Suppressor macrophage (primary cell): ENCODE data around the gene SPATA31D4.
"Not testable (repeated sequence)": the region's sequence is repeated elsewhere in the genome, so short reads cannot be mapped to it uniquely, and the experiment has no call there.

Source experiments
- DNase-seq, 4 experiments: peaks; one replicate each; pipeline ENCODE4 v3.0.0-alpha.2; 2020 to 2022
- total RNA-seq, 17 experiments: gene quantifications; one replicate each; lab custom pipeline; 2026; ENCODE audit warnings: mixed read lengths in 6 of 17, inconsistent platforms in 3 of 17; lab: John Stamatoyannopoulos, UW

Gene SPATA31D4
- 0 to 0.33 (median 0) reads per million in 17 experiments for total RNA-seq

DNA sequence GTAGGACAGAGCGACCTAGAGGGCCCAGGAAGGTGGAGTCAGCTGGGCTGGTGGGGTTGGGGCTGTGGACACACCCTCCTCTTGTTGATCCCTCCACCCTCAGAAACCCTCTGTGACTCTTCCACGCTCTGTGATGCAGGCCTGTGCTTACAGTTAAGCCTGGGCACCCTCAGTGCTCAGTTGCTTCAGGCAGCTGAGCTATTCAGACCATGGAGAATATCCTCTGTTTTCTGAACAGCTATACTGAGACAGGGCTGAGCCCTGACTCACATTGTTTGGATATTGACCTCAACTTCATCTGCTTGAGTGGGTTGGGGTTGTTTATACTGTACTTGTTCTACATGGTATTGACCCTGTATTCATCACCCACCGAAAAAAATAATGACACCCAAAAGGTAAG is at the start of gene SPATA31D4:
SPATA31D4 (plus strand) TSS at position 124 of the 400 bp plus-strand sequence; CDS start at position 210, 86 bp downstream.
- not testable (repeated sequence) for DNase-seq

DNA sequence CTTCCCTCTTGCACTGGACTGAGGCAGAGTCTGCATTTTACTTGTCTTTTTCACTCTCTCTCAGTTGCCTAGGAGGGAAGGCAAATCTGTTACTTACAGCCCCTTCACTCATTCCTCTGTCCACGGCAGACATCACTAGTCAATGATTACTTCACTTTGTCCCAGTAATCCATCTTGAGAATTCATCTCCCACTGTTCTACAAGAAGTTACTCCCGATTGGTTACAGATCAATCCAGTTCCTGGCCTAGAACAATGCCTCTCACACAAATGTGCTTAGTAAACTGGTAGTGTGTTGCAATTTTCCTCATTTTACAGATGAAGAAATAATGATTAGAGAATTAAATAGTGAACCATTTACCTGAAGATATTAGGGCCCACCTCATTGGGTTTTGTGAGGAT is 49.7 kb upstream of the SPATA31D4 start:
- DNase-seq: no peak

DNA sequence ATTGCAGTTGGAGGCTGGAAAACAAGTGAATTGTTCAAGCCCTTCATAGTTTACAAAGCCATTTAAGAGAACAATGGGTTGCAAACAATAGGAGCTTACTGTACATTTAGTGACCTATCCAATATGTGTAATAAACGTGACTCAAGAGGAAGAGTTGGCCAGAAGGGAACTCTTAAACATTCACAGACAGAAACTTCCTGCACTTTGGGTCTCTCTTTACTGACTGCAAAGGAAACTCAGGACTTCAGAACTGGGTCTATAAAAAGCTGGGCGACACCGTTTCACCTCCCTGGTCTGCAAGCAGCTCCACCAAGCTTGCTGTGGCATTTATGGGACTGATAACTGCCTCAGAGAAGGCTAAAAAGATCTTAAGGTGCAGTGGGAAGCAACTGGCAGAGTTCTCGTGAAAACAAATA is 48.7 kb upstream of the SPATA31D4 start:
- no peak for DNase-seq

DNA sequence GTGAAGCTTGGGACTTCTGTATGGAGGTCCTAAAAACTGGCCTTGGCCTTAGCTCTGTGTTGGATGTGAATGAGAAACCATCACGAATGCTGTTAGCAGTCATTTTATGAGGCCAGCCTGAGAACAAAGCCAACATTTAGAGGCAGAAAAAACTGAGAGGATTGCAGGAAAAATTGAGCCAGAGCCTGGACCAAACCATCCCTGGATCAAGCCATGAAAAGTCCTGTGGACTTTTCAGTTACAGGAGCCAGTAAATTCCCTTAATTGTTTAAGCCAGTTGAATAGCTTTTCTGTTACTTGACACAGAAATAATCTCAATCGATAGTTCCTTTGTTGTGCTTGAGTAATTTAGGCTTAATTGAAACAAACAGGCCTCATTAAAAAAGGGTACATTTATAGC is 42.6 kb upstream of the SPATA31D4 start:
- DNase-seq: no peak

DNA sequence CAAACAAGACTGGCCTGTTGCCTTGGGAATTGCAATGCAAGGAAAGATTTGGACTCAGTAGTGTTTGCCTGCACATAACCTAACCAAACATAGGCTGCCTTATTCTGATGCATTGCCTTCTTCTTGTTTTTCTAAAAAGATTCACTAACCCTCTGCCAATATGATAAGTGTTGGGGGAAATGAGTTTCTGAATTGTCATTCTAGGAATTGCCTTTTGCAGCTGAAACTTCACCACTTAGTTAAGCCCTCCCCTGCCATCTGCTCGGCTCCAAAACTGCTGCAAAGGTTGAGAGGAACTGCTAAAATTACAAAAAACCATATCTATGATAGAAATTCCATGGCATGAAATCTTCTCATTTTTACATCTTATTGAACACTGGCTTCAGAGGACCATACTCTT is 41.6 kb upstream of the SPATA31D4 start:
- DNase-seq: no peak

DNA sequence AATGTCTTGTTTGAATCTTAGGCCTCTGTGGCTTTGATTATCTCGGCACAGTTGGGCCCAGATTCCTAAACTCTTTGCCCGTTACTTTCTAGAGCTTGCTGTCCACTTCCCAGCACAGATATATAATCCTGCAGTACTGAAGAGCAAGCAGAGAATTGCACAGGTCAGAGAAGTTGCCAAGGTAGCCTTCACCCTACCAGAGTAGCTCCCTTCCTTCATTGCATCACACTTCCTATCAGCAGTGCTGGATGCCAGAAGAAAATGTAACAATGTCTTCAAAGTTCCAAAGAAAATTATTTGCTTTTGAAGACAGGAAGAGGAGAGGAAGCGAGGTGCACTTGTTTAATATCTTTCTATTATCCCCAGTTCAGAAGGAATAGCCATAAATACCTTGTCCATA is 38.1 kb upstream of the SPATA31D4 start:
- no peak for DNase-seq

DNA sequence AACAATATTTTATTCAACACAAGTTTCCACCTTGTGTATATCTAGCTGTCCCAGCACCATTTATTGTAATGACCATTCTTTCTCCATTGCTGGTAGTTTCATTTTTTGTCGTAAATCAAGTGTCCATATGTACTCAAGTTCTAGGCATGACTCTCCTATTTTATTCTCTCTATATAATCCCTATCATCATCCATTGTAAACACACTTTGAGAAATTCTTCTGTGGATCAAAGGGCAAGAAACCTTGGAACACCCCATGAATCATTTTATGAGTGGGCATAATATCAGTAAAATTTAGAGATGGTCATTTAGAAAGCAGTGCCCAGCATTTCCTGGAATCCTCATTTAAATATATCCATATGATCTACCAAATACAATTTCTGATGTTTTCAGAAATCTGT is 35.8 kb upstream of the SPATA31D4 start:
- DNase-seq: no peak

DNA sequence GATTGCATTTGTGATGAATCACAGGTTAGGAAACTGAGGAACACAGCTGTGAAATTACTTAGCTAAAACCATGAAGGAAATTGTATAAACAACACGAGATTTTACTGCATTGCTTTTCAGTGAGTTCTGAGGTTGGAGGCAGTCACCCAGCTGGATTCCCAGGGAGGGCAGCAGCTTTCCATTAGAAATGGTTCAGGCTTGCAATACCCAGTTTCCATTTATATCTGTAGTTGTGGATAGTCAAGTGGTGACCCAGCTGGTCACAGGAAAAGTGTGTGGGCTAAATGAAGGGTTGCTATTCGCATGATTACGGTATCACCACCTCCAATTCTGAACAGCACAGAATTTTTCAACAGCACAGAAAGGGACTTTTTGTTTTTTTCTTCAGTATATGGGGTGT is 34.3 kb upstream of the SPATA31D4 start:
- peak in 1 of 4 experiments; percentile 3 for DNase-seq

DNA sequence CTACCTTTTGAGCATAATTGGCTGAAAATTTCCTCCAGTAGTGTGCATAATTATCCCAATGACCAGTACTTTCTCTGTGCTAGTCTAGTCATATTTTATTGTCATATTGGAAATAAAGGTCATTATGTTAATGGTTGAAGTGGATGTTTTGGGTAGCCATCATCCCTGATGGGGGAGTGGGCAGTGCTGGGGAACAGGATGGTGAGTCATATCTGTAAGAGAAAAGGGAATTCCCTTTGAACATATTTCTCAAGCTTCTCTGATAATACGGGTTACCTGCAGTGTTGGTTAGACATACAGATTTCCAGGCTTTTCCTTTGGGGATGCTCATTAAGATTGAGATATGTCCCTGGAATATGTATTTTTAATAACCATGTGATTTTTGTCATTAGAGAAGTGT is 33.3 kb upstream of the SPATA31D4 start:
- DNase-seq: no peak

DNA sequence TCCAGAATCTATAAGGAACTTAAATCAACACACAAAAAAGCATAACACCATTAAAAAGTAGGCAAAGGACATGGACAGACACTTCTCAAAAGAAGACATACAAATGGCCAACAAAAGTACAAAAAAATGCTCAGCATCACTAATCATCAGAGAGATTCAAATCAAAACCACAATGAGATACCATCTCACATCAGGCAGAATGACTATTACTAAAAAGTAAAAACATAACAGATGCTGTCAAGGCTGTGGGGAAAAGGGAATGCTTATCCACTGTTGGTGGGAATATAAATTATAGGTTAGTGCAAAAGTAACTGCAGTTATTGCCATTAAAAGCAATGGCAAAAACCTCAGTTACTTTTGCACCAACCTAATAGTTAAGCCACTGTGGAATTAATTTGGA is 32.2 kb upstream of the SPATA31D4 start:
- DNase-seq: no peak

DNA sequence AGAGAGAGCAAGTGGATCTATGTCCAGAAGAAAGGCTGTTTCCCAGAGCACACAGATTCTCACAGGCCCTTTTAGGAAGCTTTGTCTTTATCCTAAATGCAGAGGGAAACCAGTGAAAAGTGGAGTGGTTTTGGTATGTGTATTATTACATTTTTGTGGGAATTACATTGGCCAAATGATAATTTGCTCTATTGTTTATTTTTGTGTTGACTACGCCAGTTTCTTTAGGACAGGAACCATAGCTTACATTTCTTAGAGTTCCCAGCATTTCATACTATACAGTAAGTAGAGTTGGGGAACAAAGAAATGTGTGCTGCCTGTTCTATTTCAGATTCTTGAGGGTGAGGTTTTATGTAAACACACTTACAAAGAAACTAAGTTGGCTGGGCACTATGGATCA is 29.4 kb upstream of the SPATA31D4 start:
- DNase-seq: no peak

DNA sequence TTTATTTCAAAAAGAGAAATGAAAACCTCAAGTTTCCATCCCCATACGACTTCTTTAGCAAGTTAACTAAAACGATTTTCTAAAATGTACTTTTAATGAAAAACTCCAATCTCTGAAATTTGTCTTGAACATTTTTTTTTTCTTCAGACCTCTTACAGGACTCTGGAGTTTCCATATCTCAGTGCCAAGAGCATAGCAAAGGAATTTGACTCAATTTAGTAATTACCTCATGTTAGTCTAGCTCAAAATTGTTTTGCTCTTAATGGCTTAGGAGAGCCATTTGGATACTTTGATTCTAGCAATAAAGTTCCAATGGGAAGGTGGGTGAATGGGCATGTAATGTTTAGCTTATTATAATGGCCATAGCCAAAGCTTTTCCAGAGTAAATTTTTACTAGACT is 26.0 kb upstream of the SPATA31D4 start:
- no peak for DNase-seq

DNA sequence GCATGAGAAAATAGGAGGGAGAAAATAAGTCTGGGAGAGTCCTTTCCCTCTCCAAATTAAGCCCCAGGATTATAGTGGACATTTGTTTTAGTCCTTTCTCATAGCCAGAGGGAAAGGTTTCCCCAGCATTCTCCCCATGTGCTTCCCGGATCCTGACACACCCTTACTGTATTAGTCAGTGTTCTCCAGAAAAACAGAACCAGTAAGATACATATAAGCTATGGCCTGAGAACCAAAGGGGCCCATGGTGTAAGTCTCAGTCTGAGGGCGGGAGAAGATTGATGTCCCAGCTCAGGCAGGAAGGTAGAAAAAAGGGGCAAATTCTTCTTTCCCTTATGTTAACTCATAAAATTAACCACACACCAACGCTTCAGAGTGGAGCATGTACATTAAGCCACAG is 25.6 kb upstream of the SPATA31D4 start:
- DNase-seq: no peak

DNA sequence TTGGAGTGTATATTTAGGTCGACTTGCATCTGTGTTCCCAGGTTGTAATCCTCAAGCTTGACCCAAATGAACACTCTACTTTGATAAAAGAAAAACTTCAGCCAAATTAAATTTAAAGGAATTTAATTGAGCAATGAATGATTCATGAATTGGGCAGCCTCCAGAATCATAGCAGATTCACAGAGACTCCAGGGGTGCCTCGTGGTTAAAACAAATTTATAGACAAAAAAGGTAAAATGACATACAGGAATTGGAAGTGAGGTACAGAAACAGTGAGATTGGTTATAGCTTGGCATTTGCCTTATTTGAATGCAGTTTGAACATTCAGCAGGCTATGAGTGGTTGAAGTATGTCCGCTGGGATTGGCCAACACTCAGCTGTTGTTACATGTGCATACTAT is 21.6 kb upstream of the SPATA31D4 start:
- no peak for DNase-seq

DNA sequence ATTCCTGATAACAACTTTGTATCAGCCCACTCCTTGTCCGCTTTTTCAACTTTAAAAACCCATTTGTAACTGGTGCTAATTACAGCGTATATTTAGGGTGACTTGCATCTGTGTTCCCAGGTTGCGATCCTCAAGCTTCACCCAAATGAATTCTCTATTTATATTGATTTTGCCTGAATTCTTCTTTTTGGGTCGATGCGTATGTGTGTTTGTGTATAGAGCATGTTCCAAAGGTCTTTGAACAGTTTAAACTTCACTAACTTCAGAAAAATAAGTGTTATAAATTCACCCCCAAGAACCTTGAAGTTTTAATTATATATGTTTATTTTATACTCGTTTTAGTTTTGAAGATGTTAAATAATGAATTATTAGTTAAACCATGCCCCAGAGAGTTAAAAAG is 16.1 kb upstream of the SPATA31D4 start:
- no peak for DNase-seq

DNA sequence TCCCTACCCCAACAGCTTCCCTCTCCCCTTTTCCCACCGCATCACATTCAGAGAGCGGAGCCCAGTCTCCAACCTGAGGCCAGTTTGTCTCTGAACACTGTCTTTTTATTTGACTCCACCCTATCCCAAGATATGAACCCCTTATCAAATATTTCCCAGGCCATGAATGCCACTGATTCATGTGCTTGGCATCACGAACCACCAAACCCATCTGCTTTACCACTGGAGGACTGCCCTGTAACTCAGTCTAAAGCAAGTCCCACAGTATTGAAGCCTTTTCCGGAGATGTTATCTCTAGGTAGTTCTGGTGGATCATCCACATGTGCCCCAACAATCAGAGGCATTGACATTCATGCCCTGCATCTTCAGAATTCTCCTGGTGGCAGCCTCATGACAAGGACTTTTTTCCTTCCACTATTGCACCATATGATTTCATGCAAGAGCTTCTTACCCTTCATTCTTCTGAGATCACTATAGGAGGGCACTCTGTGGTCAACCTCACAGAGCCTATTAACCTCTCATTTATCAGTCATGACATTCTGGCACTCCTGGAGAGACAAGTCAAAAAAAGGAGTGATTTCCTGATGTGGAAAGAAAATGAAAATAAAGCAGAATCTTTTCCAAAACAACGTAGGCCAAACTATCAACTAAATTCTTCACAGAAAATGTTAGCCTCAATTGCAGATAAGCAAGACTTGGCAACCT is 12.3 kb upstream of the SPATA31D4 start:
- DNase-seq: no peak

DNA sequence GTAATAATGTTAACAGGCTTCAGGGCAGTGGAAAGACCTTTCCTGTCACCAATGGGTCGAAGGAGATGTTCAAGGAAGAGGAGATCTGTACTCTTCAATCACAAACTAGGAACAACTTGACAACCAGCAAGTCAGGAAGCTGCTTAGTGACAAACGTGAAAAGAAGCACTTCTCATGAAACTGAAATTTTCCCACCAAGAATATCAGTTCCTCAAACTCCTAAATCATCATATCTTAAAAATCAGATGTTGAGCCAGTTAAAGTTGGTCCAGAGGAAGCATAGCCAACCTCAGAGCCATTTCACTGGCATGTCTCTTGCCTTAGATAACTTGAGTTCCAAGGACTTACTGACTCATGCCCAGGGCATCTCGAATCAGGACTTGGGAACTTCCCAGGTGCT is 9.7 kb upstream of the SPATA31D4 start:
- DNase-seq: not testable (repeated sequence)

DNA sequence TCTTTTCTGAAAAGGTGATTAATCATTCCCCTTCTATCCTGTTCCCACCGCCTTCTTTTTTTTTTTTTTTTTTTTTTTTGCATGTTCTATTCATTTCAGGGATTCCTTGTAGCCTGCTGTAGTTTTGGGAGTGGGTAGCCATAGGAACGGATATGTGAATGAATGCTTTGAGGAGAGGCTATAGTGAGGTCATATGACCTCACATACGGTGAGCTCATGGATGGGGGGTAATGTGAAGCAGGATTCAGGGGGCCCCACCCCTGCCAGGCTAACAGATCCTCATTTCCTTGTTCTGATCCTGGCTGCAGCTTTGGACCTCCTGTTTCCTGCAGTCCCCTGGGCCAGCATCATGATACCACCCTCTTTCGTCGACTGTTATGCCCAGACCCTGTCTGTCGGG is 1.9 kb downstream of the SPATA31D4 start:
- DNase-seq: not testable (repeated sequence)

DNA sequence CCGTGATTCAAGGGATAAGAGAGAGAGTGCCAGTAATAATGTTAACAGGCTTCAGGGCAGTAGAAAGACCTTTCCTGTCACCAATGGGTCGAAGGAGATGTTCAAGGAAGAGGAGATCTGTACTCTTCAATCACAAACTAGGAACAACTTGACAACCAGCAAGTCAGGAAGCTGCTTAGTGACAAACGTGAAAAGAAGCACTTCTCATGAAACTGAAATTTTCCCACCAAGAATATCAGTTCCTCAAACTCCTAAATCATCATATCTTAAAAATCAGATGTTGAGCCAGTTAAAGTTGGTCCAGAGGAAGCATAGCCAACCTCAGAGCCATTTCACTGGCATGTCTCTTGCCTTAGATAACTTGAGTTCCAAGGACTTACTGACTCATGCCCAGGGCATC is 5.3 kb downstream of the SPATA31D4 start:
- not testable (repeated sequence) for DNase-seq

DNA sequence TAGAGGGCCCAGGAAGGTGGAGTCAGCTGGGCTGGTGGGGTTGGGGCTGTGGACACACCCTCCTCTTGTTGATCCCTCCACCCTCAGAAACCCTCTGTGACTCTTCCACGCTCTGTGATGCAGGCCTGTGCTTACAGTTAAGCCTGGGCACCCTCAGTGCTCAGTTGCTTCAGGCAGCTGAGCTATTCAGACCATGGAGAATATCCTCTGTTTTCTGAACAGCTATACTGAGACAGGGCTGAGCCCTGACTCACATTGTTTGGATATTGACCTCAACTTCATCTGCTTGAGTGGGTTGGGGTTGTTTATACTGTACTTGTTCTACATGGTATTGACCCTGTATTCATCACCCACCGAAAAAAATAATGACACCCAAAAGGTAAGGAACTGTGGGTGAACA is 15.2 kb downstream of the SPATA31D4 start, which contains the start of gene SPATA31D3:
SPATA31D3 (plus strand) TSS at position 108 of the 400 bp plus-strand sequence; CDS start at position 194, 86 bp downstream.
- not testable (repeated sequence) for DNase-seq

DNA sequence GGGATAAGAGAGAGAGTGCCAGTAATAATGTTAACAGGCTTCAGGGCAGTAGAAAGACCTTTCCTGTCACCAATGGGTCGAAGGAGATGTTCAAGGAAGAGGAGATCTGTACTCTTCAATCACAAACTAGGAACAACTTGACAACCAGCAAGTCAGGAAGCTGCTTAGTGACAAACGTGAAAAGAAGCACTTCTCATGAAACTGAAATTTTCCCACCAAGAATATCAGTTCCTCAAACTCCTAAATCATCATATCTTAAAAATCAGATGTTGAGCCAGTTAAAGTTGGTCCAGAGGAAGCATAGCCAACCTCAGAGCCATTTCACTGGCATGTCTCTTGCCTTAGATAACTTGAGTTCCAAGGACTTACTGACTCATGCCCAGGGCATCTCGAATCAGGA is 20.4 kb downstream of the SPATA31D4 start:
- DNase-seq: not testable (repeated sequence)

DNA sequence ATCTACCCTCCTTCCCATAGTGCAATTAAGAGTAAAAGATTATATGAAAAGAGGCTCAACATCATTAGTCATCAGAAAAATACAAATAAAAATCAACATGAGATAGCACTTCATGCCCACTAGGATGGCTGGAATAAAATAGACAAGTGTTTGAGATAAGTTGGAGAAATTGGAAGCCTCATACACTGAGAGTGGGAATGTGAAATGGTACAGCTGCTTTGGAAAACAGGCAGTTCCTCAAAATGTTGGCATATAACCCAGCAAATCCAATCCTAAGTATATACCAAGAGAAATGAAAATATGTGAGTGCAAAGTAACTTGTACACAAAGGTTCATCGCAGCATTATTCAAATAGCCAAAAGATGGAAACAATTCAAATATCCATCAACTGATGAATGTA is 24.9 kb downstream of the SPATA31D4 start:
- DNase-seq: no peak

DNA sequence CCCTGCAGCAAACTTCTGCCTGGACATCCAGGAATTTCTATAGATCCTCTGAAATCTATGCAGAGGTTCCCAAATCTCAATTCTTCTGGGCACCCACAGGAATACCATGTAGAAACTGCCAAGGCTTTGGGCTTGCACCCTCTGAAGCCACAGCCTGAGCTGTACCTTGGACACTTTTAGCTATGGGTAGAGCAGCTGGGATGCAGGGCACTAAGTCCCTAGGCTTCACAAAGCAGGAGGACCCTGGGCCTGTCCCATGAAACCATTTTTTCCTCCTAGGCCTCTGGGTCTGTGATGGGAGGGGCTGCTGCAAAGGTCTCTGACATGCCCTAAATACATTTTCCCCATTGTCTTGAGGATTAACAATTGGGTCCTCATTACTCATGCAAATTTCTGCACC is 27.4 kb downstream of the SPATA31D4 start:
- DNase-seq: no peak

DNA sequence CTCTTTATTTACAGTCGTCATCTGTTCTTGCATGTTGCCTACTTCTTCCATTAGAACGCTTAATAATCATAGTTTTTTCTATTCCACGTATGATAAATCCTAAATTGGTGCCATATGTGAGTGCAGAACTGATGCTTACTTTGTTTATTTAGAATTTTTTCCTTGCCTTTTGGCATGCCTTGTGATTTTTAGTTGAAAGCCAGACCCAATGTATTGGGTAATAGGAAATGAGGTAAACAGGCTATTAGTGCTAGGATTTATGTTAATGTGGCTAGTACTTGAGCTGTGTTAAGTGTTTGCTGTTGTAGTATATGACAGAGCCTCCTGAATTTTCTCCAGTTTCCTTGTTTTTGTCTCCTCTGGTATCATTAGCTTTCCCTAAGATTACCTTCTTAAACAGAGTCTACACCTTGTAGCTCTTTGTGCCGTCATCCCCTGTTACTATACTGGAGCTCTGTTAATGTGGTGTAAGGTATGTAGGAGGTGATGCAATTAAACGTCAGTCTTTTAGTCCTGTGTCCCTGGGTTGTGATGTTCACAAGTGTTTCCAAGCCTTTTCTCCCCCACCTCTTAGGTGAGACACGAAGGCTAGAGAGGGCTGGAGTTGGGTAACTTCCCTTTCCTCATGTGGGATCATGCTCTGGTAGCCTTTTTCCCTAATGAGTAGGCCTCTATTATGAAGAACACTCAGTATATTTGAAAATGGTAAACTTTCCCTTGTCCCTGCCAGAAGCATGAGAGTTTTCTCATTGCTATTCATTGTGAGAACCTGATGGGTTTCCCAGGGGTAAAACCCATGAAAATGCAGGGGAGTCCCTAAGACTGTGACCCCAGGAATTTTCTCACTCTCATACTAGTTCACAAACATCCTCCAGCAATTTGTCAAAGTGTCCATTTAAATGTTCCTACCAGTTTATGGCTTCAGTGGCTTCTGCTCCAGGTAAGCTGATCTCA is 36.3 kb downstream of the SPATA31D4 start:
- DNase-seq: no peak
